Measurements from ENCODE around the gene PGA4. TPM values are rescaled to one million over a fixed set of nuclear protein-coding genes. Genes with fewer than 3 reads are reported as not detected.
"Not testable (repeated sequence)": the region's sequence is repeated elsewhere in the genome, so short reads cannot be mapped to it uniquely, and the experiment has no call there.

The PGA4 gene
- 10 to 100 TPM in 1 of 4 donors, 1 to 10 TPM in 2, not detected in 1; 2.2 to 10.5 (median 8.6) TPM for total RNA-seq

- H3K27ac ChIP-seq: not testable (repeated sequence)
- no CpG with 5 or more reads among the region's 8 CpGs for WGBS, 2 donors
Measured at GRCh38 chr11:61222047-61222446, at the start of gene PGA4. PGA4 (plus strand) TSS chr11:61222347; CDS start chr11:61222401, 54 bp downstream.

DNA sequence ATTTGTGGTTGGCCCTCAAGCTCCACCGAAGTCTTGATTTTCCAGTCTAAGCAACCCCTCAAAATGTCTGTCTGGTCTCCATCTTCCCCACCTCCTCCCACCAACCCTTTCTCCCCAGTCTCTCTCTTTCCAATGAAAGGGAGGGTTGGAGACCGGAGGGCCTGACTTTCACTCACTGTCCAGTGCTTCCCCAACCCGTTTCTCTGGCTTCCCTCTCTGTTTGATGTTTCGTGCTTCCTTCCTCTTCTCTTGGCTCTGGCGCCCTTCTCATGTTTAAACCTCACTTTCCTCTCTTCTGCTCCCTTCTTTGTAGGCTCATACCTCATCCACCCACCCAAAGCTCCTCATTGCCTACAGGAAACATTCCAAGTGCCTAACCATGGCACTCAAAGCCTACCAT is 49.8 kb upstream of the PGA4 start:
- H3K4me1 ChIP-seq: no peaks in the 10 kb centered on the region
- DNase-seq (ENCODE audit: low spot score in 2 of 2): no peak
- 70 to 72% methylated on average over 5 of the region's 5 CpGs for WGBS, 2 donors
- H3K4me3 ChIP-seq: no peak overlapping the region
- TF ChIP-seq POLR2A (IDR thresholded peaks at IDR 0.05) (no peak), EP300 (IDR thresholded peaks at IDR 0.05) (no peak)
- TF ChIP-seq, protein P1, sequence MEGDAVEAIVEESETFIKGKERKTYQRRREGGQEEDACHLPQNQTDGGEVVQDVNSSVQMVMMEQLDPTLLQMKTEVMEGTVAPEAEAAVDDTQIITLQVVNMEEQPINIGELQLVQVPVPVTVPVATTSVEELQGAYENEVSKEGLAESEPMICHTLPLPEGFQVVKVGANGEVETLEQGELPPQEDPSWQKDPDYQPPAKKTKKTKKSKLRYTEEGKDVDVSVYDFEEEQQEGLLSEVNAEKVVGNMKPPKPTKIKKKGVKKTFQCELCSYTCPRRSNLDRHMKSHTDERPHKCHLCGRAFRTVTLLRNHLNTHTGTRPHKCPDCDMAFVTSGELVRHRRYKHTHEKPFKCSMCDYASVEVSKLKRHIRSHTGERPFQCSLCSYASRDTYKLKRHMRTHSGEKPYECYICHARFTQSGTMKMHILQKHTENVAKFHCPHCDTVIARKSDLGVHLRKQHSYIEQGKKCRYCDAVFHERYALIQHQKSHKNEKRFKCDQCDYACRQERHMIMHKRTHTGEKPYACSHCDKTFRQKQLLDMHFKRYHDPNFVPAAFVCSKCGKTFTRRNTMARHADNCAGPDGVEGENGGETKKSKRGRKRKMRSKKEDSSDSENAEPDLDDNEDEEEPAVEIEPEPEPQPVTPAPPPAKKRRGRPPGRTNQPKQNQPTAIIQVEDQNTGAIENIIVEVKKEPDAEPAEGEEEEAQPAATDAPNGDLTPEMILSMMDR (IDR thresholded peaks at IDR 0.05): no peak
- no peaks in the 10 kb centered on the region for H3K36me3 ChIP-seq
- H3K27ac ChIP-seq: no peak overlapping the region
- peaks cover 0 to 5% of the 10 kb centered on the region in 2 donors for H3K27me3 ChIP-seq
- H3K9me3 ChIP-seq: peaks cover 0 to 3% (median 0%) of the 10 kb centered on the region in 4 donors

More at GRCh38 chr11:61222047-61222446, at the start of gene PGA4:
- not testable (repeated sequence) for H3K36me3 ChIP-seq; DNase-seq (ENCODE audit: low spot score in 2 of 2); H3K9me3 ChIP-seq; H3K4me3 ChIP-seq; H3K4me1 ChIP-seq; H3K27me3 ChIP-seq

DNA sequence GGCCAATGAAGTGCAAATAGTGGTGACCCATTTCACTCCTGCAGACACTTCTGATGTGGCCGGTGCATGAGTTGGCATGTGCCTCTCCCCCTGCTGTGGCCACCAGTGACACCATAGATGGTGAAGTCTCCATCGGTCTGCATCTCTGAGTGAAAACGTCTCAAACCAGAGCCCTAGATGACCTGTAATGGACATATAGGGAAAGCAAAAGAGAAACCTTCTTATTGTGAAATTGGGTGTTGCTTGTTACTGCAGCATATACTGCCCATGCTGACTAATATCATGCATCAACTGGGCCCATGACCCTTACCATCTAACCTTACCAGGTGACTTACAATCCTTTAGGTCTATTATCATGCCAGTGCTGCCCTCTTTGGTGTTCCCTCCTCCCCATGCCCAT is 49.3 kb upstream of the PGA4 start:
- TF ChIP-seq POLR2A (IDR thresholded peaks at IDR 0.05) (no peak), EP300 (IDR thresholded peaks at IDR 0.05) (no peak)
- TF ChIP-seq, protein P1 (IDR thresholded peaks at IDR 0.05): no peak
- Histone ChIP-seq H3K36me3 (no peaks in the 10 kb centered on the region), H3K27ac (no peak overlapping the region), H3K4me3 (no peak overlapping the region), H3K9me3 (peaks cover 0 to 3% (median 0%) of the 10 kb centered on the region in 4 donors), H3K27me3 (peaks cover 0 to 5% of the 10 kb centered on the region in 2 donors), H3K4me1 (no peaks in the 10 kb centered on the region)
- DNase-seq (ENCODE audit: low spot score in 2 of 2): no peak
- 88 to 93% methylated on average over 3 of the region's 3 CpGs for WGBS, 2 donors

GRCh38 chr11:61173456-61173855 is 48.7 kb upstream of the PGA4 start:
- DNase-seq (ENCODE audit: low spot score in 2 of 2): no peak
- 69 to 72% methylated on average over 4 of the region's 4 CpGs for WGBS, 2 donors
- TF ChIP-seq, protein P1 (IDR thresholded peaks at IDR 0.05): no peak
- TF ChIP-seq POLR2A (IDR thresholded peaks at IDR 0.05) (no peak), EP300 (IDR thresholded peaks at IDR 0.05) (no peak)
- Histone ChIP-seq H3K9me3 (peaks cover 0 to 3% (median 0%) of the 10 kb centered on the region in 4 donors), H3K27me3 (peaks cover 0 to 5% of the 10 kb centered on the region in 2 donors), H3K27ac (no peak overlapping the region), H3K4me1 (no peaks in the 10 kb centered on the region), H3K4me3 (no peak overlapping the region), H3K36me3 (no peaks in the 10 kb centered on the region)

DNA sequence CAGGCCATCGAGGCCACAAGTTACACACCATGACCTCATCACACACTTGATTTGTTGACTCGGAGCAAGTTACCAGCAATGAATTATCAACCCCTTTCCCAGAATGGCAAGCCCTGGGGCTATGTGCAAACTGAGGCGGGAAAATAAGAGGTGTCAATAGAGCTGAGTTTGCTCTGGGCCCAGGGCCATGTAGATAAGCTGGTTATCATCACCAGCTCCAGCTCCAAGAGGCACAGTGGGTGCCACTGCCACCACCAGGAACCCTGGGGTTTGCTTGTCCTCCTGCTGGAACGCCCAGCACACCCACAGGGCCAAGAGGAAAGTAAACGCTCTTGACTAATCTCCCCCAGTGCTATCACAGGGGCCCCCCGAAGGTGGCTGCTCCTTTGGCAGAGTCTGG is 47.9 kb upstream of the PGA4 start:
- peaks cover 0 to under 1% of the 10 kb centered on the region in 2 donors for H3K27me3 ChIP-seq
- DNase-seq (ENCODE audit: low spot score in 2 of 2): no peak
- H3K27ac ChIP-seq: no peak overlapping the region
- no peak for TF ChIP-seq POLR2A (IDR thresholded peaks at IDR 0.05)
- TF ChIP-seq, protein P1 (IDR thresholded peaks at IDR 0.05): no peak
- 76 to 77% methylated on average over 4 to 5 of the region's 6 CpGs for WGBS, 2 donors
- no peaks in the 10 kb centered on the region for H3K4me1 ChIP-seq
- H3K9me3 ChIP-seq: peaks cover 0 to 3% (median 0%) of the 10 kb centered on the region in 4 donors
- no peaks in the 10 kb centered on the region for H3K36me3 ChIP-seq
- no peak overlapping the region for H3K4me3 ChIP-seq

GRCh38 chr11:61174949-61175348 is 47.2 kb upstream of the PGA4 start:
- peaks cover 0 to 3% (median 0%) of the 10 kb centered on the region in 4 donors for H3K9me3 ChIP-seq
- WGBS, 2 donors: 81 to 89% methylated on average over 6 of the region's 6 CpGs
- TF ChIP-seq POLR2A (IDR thresholded peaks at IDR 0.05): no peak
- TF ChIP-seq, protein P1 (IDR thresholded peaks at IDR 0.05): no peak
- no peak for TF ChIP-seq EP300 (IDR thresholded peaks at IDR 0.05)
- H3K27me3 ChIP-seq: no peaks in the 10 kb centered on the region
- no peaks in the 10 kb centered on the region for H3K36me3 ChIP-seq
- H3K27ac ChIP-seq: no peak overlapping the region
- H3K4me1 ChIP-seq: no peaks in the 10 kb centered on the region
- no peak overlapping the region for H3K4me3 ChIP-seq
- no peak for DNase-seq (ENCODE audit: low spot score in 2 of 2)

All from tibial nerve (tissue), 4 donors.